ENCODE data around the gene MAT1A. TPM values are rescaled to one million over a fixed set of nuclear protein-coding genes. Genes with fewer than 3 reads are reported as not detected.

MAT1A gene
- total and polyA plus RNA-seq, 9 donors: 0.72 to 7.7 (median 1.5) TPM

DNA sequence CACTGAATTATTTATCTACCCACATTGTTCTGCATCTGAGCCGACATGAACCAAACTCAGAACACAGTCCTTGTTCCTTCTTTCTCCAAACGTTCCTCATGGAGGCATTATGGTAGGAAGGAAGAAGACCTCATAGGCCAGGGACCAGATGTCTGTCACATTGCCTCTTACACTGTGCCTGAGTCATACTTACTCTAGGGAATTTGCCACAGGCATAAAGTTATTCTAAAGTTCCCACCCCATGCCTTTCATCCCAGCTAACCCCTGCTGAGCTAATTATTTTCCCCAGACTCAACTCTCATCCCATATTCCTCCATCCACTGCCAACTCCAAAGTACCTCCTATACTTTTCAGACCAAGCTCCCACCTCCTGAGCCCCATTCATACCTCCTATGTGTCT lies 21.2 kb downstream of the MAT1A start:
- no peak for DNase-seq
- WGBS, 3 donors: 57 to 62% (median 58%) methylated on average over 2 of the region's 2 CpGs
- Histone ChIP-seq H3K4me1 (ENCODE audit: insufficient read depth) (peaks cover 4% of the 10 kb centered on the region), H3K9me3 (no peaks in the 10 kb centered on the region), H3K36me3 (no peaks in the 10 kb centered on the region), H3K4me3 (no peak overlapping the region), H3K27me3 (no peaks in the 10 kb centered on the region), H3K27ac (peak overlapping the region in 1 of 2 donors; percentile 63)
- intact Hi-C loops (cut with DNase I): no loop called here
- TF ChIP-seq, protein P1, sequence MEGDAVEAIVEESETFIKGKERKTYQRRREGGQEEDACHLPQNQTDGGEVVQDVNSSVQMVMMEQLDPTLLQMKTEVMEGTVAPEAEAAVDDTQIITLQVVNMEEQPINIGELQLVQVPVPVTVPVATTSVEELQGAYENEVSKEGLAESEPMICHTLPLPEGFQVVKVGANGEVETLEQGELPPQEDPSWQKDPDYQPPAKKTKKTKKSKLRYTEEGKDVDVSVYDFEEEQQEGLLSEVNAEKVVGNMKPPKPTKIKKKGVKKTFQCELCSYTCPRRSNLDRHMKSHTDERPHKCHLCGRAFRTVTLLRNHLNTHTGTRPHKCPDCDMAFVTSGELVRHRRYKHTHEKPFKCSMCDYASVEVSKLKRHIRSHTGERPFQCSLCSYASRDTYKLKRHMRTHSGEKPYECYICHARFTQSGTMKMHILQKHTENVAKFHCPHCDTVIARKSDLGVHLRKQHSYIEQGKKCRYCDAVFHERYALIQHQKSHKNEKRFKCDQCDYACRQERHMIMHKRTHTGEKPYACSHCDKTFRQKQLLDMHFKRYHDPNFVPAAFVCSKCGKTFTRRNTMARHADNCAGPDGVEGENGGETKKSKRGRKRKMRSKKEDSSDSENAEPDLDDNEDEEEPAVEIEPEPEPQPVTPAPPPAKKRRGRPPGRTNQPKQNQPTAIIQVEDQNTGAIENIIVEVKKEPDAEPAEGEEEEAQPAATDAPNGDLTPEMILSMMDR (IDR thresholded peaks at IDR 0.05): no peak
- TF ChIP-seq POLR2A (IDR thresholded peaks at IDR 0.05) (no peak), EP300 (IDR thresholded peaks at IDR 0.05) (no peak)

DNA sequence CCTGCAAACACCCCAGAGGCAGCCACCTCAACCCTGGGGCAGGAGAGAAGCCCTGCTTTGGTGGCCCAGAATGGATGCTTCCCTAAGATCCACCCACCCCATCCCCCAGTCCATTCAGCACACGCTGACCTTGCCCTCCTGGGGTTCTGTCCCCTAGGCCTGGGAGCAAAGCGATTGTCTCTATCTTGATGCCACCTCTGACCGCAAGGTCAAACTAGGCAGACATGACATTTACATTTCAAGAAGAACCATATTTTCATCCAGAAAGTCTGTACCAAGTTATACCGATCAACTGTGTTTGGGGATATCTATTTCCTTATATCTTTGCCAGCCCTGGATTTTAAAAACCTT lies 23.0 kb downstream of the MAT1A start:
- TF ChIP-seq, protein P1 (IDR thresholded peaks at IDR 0.05): no peak
- TF ChIP-seq EP300 (IDR thresholded peaks at IDR 0.05) (no peak), POLR2A (IDR thresholded peaks at IDR 0.05) (no peak)
- H3K9me3 ChIP-seq: no peaks in the 10 kb centered on the region
- intact Hi-C loops (cut with DNase I): no loop called here
- peaks cover 4% of the 10 kb centered on the region for H3K4me1 ChIP-seq (ENCODE audit: insufficient read depth)
- H3K36me3 ChIP-seq: no peaks in the 10 kb centered on the region
- DNase-seq: no peak
- H3K27ac ChIP-seq: peak overlapping the region; percentile 66 to 81
- H3K27me3 ChIP-seq: no peaks in the 10 kb centered on the region
- 84 to 94% (median 93%) methylated on average over 4 of the region's 4 CpGs for WGBS, 3 donors
- H3K4me3 ChIP-seq: no peak overlapping the region

DNA sequence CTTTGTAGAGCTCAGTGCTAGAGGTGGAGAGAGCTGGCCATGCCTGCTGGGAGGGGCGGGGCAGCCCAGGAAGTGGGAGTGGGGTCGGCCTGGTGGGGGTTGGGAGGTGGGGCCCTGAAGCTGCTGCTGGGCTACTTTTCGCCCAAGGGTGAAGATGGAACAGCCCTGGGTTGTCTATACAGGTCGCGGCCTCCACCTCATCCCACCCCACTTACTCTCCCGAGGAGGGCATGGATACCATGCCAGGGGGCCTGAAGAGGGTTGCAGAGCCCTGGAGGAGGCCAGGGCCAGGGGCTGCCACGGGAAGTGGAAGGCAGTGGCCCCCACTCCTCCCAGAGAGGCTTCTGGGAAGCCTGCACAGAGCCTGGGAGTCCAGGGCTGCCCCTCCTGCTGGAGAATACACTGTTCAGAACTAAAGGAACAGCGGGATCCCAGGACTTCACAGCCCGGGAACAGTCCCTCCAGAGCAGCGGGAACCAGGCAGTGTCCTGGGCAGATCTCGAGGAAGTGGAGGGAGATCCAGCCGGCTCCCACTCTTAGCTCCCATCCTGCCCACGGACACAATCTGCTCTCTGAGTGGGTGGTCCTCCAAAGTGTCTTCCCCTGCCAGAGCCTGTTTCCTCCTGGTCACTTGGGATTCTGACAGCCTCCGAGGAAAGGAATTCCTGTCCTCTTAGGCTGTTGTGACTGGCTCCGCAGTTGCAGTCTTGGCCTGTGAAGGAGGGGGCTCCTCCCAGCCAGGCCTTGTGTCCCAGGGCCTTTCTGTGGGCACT lies 23.5 kb downstream of the MAT1A start:
- Histone ChIP-seq H3K4me3 (no peak overlapping the region), H3K9me3 (no peaks in the 10 kb centered on the region), H3K4me1 (ENCODE audit: insufficient read depth) (peaks cover 4% of the 10 kb centered on the region), H3K27ac (peak overlapping the region; percentile 66 to 81), H3K36me3 (no peaks in the 10 kb centered on the region), H3K27me3 (no peaks in the 10 kb centered on the region)
- DNase-seq: peak in 3 of 5 donors; percentile 42 to 65 (median 52)
- TF ChIP-seq POLR2A (IDR thresholded peaks at IDR 0.05) (no peak), EP300 (IDR thresholded peaks at IDR 0.05) (no peak)
- TF ChIP-seq, protein P1 (IDR thresholded peaks at IDR 0.05): no peak
- intact Hi-C loops (cut with DNase I): no loop called here
- WGBS, 3 donors: 23 to 28% (median 25%) methylated on average over 14 to 15 of the region's 15 CpGs

DNA sequence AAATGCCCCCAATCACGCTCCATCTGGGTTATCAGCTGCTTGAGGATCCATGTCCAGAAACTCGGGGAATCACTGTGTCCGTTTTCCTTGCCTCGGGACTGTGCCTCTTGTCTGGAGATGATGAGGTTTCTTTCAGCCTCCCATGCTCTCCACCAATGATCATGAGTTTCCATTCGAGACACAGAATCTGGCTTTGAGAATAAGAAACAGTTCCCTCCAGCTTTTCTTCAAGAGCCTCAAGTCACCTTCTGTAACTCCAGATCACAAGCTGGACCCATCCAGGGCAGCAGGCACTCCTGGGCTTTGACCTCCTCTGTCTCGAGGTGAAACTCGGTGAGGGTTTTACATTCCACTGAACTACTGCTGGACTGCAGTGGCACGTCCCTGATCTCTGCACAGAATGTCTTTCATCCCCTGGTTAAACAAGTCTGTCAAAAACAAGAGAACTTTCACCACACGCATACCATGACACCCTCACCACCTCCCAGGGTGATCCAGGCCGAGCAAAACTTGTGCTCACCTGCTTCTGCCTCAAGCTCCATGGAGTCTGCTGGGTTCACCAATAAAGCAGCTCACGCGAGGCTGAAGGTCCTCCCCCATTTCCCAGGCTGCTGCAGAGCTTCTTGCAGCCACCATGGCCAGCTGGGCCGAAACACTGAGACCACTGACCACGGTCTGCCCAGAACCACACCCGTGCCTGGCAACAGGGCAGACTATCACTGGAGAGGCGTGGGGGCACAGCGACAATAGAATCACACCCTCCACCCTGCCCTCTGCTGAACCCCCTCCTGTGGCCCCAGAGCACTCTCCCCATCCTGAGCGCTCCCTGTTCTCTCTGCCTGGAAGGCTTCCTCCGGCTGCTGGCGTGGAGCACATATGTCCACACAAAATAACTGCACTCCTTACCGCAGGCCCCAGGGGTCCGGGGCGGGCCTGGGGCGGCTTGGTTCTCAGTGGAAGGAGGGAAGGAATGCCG lies 25.1 kb downstream of the MAT1A start:
- TF ChIP-seq POLR2A (IDR thresholded peaks at IDR 0.05): no peak
- TF ChIP-seq EP300 (IDR thresholded peaks at IDR 0.05): no peak
- TF ChIP-seq, protein P1 (IDR thresholded peaks at IDR 0.05): no peak
- WGBS, 3 donors: 90 to 93% (median 93%) methylated on average over 25 of the region's 25 CpGs

More for the DNA sequence above, 25.1 kb downstream of the MAT1A start:
- peaks cover 4% of the 10 kb centered on the region for H3K4me1 ChIP-seq (ENCODE audit: insufficient read depth)
- H3K36me3 ChIP-seq: no peaks in the 10 kb centered on the region
- no peaks in the 10 kb centered on the region for H3K9me3 ChIP-seq
- intact Hi-C loops (cut with DNase I): no loop called here
- H3K27ac ChIP-seq: no peak overlapping the region
- no peak overlapping the region for H3K4me3 ChIP-seq
- H3K27me3 ChIP-seq: no peaks in the 10 kb centered on the region
- DNase-seq: no peak
